Dedifferentiated amniotic fluid mesenchymal stem cell (primary cell): ENCODE data around the gene SLC6A16.
"Not testable (repeated sequence)": the region's sequence is repeated elsewhere in the genome, so short reads cannot be mapped to it uniquely, and the experiment has no call there.

ENCODE experiments used
- DNase-seq: peaks from one replicate; pipeline ENCODE4 v3.0.0-alpha.2; 2016; ENCODE audit errors: extremely low spot score

Gene SLC6A16

DNA sequence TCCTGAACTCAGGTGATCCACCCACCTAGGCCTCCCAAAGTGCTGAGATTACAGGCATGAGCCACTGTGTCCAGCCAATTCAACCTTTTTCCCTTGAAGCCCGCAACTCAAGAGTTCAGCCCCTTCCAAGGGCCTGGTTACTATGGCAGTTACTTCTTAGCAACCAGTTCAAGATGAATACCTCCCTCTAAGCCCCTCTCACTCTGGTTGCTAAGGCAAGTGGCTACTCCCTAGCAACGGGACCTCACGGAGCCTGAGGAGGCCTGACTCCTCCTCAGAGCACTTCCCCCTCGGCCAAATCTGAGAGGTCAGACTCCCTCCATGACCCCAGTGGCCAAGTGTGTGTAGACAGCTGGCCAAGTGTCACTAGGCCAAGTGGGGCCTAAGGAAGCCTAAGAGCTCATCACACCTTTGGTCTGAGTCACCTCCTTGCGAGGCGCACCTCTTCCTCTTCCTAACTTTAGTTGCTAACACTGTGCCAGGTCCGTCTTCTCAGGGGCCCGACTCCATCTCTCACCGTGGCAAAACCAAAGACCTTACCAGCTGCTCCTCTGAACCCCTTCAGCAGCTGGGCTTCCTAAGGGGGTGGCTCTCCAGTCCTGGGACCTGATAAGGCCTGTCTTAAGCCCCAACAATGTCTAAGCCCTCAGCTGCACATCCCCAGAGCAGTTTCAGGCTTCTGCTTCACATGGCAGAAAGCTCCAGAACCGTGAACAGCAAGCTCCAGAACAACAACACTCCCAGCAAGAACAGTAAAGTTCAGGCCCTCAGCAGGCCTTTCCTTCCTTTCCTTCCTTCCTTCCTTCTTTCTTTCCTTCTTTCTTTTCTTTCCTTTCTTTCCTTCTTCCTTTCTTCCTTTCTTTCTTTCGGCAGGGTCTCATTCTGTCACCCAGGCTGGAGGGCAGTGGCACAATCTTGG, 19.8 kb upstream of the SLC6A16 start:
- DNase-seq: no peak

- DNase-seq: no peak
These were observed 18.1 kb upstream of the SLC6A16 start for GRCh38 chr19:49343123-49343522.

GRCh38 chr19:49342291-49342721, 17.3 kb upstream of the SLC6A16 start:
- no peak for DNase-seq

DNA sequence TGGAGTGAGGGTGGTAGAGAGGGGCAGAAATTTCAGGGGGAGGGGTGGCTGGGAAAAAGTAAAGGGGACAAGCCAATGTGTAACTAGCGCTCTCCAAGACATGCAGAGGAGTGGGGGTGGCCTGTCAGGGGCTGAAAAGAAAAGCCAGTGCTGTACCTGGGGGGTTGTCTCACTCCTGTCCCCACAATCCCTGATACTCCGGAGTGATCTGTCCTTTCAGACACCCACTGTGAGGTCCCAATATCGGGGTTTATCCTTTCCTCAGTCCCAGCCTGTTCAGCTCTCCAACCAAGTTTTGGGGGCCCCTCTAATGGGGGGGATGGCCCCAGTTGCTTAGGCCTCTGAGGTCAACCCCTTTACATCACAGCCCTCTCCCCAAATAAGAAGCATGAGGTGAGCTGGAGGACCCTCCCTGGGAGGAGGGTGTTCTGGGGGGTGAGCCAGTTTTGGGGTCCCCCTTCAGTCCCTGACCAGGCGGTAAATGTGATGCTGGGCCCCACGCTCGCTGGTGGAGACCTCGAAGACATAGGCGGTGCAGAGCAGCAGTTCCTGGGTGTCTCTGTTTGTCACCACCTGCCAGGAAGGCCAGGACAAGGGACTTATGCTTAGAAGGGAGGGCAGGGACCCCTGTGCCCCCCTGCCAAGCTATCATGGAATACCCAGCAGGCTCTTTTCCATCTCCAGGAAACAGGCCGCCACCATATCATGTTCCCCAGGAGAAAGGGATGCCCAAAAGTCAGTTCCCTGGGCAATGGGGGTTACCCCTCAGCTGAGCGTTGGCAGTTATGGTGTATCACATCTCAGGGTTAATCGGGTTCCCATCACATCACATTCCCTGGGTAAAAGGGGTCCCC, 16.1 kb upstream of the SLC6A16 start:
- DNase-seq: no peak

GRCh38 chr19:49340069-49340864, 15.3 kb upstream of the SLC6A16 start:
- DNase-seq: no peak

DNA sequence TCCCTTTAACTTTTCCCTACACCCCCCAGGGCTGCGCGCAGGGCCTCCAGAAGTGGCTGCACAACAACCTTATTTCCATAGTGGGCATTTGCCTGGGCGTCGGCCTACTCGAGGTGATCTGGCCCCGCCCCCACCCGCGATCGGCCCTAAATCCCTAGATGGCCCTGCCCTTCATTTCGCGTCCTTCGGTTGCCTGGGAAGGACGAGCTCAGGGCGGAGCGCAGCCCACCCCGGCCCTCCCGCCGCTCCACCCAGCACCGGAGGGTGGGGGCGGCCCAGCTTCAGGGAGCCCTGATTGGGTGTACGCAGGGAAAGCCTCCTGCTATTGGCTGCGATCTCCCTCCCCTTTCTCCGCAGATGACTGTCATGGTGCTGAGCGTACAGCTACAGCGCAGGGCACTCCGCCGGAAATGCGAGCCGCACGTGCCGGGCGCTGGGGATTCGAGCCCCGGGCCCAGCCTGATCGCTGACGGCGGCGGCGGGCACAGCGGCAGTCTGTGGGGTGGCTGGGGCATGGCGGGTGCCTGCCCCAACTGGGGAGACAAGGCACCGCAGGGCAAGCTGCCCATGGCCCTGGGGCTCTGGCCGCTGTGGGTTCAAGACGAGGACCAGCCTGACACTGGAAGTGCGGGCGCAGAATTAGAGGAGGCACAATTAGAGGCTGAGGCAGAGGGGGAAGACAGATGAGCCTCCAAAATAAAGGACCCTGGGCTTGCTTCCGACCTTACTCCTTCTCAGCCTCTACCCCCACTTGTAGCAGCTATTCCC, 14.5 kb upstream of the SLC6A16 start:
- DNase-seq: no peak

DNA sequence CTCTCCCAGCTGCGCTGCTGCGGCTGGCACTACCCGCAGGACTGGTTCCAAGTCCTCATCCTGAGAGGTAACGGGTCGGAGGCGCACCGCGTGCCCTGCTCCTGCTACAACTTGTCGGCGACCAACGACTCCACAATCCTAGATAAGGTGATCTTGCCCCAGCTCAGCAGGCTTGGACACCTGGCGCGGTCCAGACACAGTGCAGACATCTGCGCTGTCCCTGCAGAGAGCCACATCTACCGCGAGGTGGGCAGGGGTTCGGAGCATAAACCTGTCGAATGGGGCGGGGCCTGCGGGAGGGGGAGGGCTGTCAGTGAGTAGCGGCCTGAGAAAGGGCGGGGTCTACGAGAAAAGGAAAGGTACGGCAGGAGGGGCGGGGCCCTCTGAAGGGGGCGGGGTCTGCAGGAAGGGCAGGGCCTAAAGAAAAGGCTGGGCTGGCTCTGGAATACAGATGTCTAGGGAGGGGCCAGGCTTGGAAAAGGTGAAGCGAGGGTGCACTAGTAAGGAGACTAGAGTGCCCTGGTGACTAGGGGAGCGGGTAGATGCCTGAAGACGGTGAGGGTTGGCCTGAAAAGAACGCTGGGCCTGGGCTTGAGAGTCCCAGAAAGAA, 13.8 kb upstream of the SLC6A16 start:
- DNase-seq: no peak

- no peak for DNase-seq
These were observed 13.2 kb upstream of the SLC6A16 start for GRCh38 chr19:49338023-49338677.

- no peak for DNase-seq
These were observed 12.5 kb upstream of the SLC6A16 start for GRCh38 chr19:49337267-49338022.

GRCh38 chr19:49336482-49337266, 11.7 kb upstream of the SLC6A16 start:
- no peak for DNase-seq

- DNase-seq: no peak
These were observed 10.9 kb upstream of the SLC6A16 start for GRCh38 chr19:49335784-49336481.

- no peak for DNase-seq
These were observed 10.2 kb upstream of the SLC6A16 start, which contains the start of gene CD37 for GRCh38 chr19:49335071-49335783. CD37 (plus strand) TSS chr19:49335406; CDS start chr19:49335541, 135 bp downstream.

GRCh38 chr19:49333811-49334288, 8.9 kb upstream of the SLC6A16 start:
- no peak for DNase-seq

DNA sequence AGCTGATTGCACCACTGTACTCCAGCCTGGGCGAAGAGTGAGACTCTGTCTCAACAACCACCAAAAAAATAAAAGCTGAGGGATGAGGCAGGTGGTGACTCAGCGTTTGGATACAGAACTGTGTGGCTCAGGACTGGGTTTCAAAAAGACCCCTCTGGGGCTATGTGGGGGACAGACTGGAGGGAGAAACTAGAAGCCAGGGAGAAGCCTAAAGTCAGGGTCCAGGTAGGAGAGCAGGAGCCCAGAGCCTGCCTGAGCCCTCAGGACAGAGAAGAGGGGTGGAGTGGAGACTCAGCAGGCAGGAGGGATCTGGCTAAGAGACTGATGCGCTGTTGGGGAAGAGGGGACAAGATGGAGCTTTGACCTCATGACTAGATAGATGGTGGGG, 8.4 kb upstream of the SLC6A16 start:
- no peak for DNase-seq

- not testable (repeated sequence) for DNase-seq
These were observed 7.9 kb upstream of the SLC6A16 start for GRCh38 chr19:49332691-49333417.

- no peak for DNase-seq
These were observed 6.6 kb upstream of the SLC6A16 start for GRCh38 chr19:49331616-49332055.
